Suprapubic skin (tissue), 3 donors: ENCODE results near the gene CLMN.

Source experiments
- POLR2AphosphoS5 ChIP-seq, 3 donors: sonication (generic); formaldehyde crosslinking; IDR thresholded peaks; one replicate each; pipeline ENCODE4 v1.6.1; 2017; ENCODE audit warnings: antibody characterized with exemption in 3 of 3
- TF ChIP-seq, protein P1 (sequence below), 2 donors: fragments of 200-600 bp in 1 of 2; fragments of 450-650 bp in 1 of 2; sonication (generic) in 1 of 2; IDR thresholded peaks; one replicate each; pipeline ENCODE4 v1.5.1; 2016 to 2019; ENCODE audit warnings: antibody characterized with exemption in 2 of 2, mild to moderate bottlenecking in 1 of 2, moderate library complexity in 1 of 2

DNA sequence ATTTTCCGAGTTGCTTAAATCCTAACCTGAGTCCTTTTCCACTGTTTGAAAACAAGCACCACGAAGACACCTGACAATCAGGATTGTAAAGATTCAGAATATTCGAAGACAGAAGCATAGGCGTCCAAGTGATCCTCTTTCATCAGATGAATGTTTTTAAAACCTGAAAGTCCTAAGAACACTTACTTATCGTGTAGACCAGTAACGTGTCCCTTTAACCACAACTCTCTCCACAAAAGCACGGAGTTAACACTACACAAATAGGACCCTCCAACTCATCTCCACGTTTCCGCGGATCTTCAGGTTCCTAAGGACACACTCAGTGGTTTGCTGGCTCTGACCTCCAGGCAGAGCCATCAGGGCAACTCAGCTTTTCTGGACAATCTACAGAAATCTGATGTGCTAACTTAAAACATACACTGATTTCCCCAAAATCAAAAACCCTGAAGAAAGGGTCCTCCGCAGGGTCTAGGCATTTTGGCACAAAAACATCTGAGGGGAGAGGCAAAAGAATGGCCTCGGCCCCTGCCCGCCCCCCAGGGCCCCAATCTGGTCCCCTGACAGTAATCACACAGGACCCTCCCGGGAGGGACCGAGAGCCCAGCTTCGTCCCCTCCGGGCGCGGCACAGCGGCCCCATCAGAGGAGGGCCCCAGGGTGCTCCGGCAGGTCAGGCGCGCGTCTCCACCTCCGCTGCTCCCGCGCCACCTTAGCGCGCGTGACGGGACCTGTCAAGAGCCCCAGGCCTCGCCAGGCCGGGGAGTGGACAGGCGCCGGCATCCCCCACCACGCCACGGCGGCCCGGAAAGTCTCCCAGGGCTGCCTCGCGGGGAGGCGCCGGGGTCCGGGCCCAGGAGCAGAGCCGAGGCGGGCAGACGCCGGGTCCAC lies 163.3 kb downstream of the CLMN start:
- TF ChIP-seq, protein P1, sequence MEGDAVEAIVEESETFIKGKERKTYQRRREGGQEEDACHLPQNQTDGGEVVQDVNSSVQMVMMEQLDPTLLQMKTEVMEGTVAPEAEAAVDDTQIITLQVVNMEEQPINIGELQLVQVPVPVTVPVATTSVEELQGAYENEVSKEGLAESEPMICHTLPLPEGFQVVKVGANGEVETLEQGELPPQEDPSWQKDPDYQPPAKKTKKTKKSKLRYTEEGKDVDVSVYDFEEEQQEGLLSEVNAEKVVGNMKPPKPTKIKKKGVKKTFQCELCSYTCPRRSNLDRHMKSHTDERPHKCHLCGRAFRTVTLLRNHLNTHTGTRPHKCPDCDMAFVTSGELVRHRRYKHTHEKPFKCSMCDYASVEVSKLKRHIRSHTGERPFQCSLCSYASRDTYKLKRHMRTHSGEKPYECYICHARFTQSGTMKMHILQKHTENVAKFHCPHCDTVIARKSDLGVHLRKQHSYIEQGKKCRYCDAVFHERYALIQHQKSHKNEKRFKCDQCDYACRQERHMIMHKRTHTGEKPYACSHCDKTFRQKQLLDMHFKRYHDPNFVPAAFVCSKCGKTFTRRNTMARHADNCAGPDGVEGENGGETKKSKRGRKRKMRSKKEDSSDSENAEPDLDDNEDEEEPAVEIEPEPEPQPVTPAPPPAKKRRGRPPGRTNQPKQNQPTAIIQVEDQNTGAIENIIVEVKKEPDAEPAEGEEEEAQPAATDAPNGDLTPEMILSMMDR (IDR thresholded peaks at IDR 0.05) = no peak
- TF ChIP-seq POLR2AphosphoS5 (IDR thresholded peaks at IDR 0.05) = no peak
